B cell (primary cell): Measurements from ENCODE around the gene ABCG5. TPM values are rescaled to one million over a fixed set of nuclear protein-coding genes. Genes with fewer than 3 reads are reported as not detected.

ENCODE experiments used
- ATAC-seq: fragments of 200-7000 bp; cut with Tn5 transposase; one replicate; pipeline ENCODE4 v1.10.0; 2021; ENCODE audit warnings: low read depth, mild to moderate bottlenecking, moderate number of reproducible peaks, moderate library complexity
- CTCF ChIA-PET: fragments of 350-600 bp; sonication (Branson Sonifier 250); formaldehyde crosslinking; loops from one replicate; lab custom pipeline; 2021; ENCODE audit warnings: antibody characterized with exemption, inconsistent platforms; lab: Charles Lee
- POLR2A ChIA-PET: fragments of 350-600 bp; sonication (Branson Sonifier 250); formaldehyde crosslinking; loops from one replicate; lab custom pipeline; 2021; ENCODE audit warnings: antibody characterized with exemption; lab: Charles Lee
- DNase-seq: peaks from one replicate; pipeline ENCODE4 v3.0.0; 2013
- H2AFZ ChIP-seq: 2 replicates; pipeline ENCODE4 v1.6.1; 2012; ENCODE audit warnings: mild to moderate bottlenecking, low read depth, low read length; ENCODE audit not compliant: insufficient read depth, poor library complexity, severe bottlenecking
- H3K27ac ChIP-seq, 2 donors: 1 replicate in 1 of 2; 2 replicates in 1 of 2; pipeline ENCODE4 v1.5.1; 2012 to 2013; ENCODE audit warnings: low read length in 2 of 2, mild to moderate bottlenecking in 2 of 2, moderate library complexity in 1 of 2
- H3K27me3 ChIP-seq, 4 experiments: fragments of 200-600 bp in 1 of 4; sonication (generic) in 1 of 4; replicated peaks in 1 of 4; 1 replicate in 2 of 4; 2 replicates in 2 of 4; pipeline versions ENCODE4 v1.6.1 to v1.7.0; 2013 to 2016; ENCODE audit warnings: low read length in 3 of 4, mild to moderate bottlenecking in 2 of 4, mixed read lengths in 1 of 4, moderate library complexity in 1 of 4; ENCODE audit not compliant: insufficient read depth in 4 of 4, control insufficient read depth in 3 of 4; ENCODE audit errors: control extremely low read depth in 1 of 4
- H3K36me3 ChIP-seq, 2 experiments: replicated peaks in 1 of 2; 1 replicate in 1 of 2; 2 replicates in 1 of 2; pipeline versions ENCODE4 v1.6.1 to v1.7.1; 2013; ENCODE audit warnings: low read length in 1 of 2; ENCODE audit not compliant: insufficient read depth in 2 of 2, control insufficient read depth in 1 of 2; ENCODE audit errors: control extremely low read depth in 1 of 2, extremely low read depth in 1 of 2
- H3K4me1 ChIP-seq, 2 donors: fragments of 200-600 bp in 1 of 2; sonication (generic) in 1 of 2; 1 replicate in 1 of 2; 2 replicates in 1 of 2; pipeline versions ENCODE4 v1.5.1 to v1.6.1; 2013 to 2017; ENCODE audit warnings: low read length in 2 of 2; ENCODE audit not compliant: control insufficient read depth in 2 of 2, insufficient read depth in 2 of 2
- H3K4me2 ChIP-seq: replicated peaks from 2 replicates; pipeline ENCODE3; 2012; ENCODE audit warnings: mild to moderate bottlenecking, low read depth, low read length; ENCODE audit not compliant: poor library complexity, severe bottlenecking
- H3K4me3 ChIP-seq, 5 experiments: fragments of 200-600 bp in 1 of 5; sonication (generic) in 1 of 5; 1 replicate in 3 of 5; 2 replicates in 2 of 5; pipeline versions ENCODE4 v1.5.1 to v1.7.0; 2011 to 2016; ENCODE audit warnings: low read length in 4 of 5, mild to moderate bottlenecking in 4 of 5, low read depth in 2 of 5, control low read depth in 1 of 5, moderate library complexity in 1 of 5; ENCODE audit not compliant: insufficient read depth in 1 of 5; ENCODE audit errors: control extremely low read depth in 1 of 5, extremely low read depth in 1 of 5
- H3K79me2 ChIP-seq: fragments of 200-600 bp; sonication (generic); one replicate; pipeline ENCODE4 v1.6.0; 2016; ENCODE audit warnings: low read length; ENCODE audit not compliant: control insufficient read depth, insufficient read depth
- H3K9ac ChIP-seq: fragments of 200-600 bp; sonication (generic); 2 replicates; pipeline ENCODE4 v1.6.1; 2017; ENCODE audit warnings: mild to moderate bottlenecking, low read length, moderate library complexity
- H3K9me3 ChIP-seq, 3 donors: one replicate each; pipeline versions ENCODE4 v1.6.1 to v1.7.1; 2013; ENCODE audit warnings: low read length in 2 of 3; ENCODE audit not compliant: control insufficient read depth in 2 of 3, insufficient read depth in 1 of 3; ENCODE audit errors: control extremely low read depth in 1 of 3
- H4K20me1 ChIP-seq: 2 replicates; pipeline ENCODE4 v1.6.0; 2012; ENCODE audit warnings: mild to moderate bottlenecking, low read length; ENCODE audit not compliant: insufficient read depth, control insufficient read depth, poor library complexity, severe bottlenecking
- H3K27ac Mint-ChIP-seq: one replicate; pipeline ENCODE4 v1.8.0; 2021; ENCODE audit warnings: mixed read lengths
- H3K27me3 Mint-ChIP-seq: one replicate; pipeline ENCODE4 v1.8.0; 2021; ENCODE audit warnings: mixed read lengths
- H3K4me1 Mint-ChIP-seq: one replicate; pipeline ENCODE4 v1.8.0; 2021; ENCODE audit warnings: mixed read lengths
- H3K4me3 Mint-ChIP-seq: one replicate; pipeline ENCODE4 v1.8.0; 2021; ENCODE audit warnings: mixed read lengths
- H3K9me3 Mint-ChIP-seq: one replicate; pipeline ENCODE4 v1.8.0; 2022; ENCODE audit warnings: mixed read lengths; ENCODE audit not compliant: insufficient read depth
- CTCF ChIP-seq: fragments of 200-600 bp; IDR thresholded peaks from one replicate; pipeline ENCODE4 v1.8.0; 2022; ENCODE audit warnings: antibody characterized with exemption, mild to moderate bottlenecking
- EZH2 ChIP-seq: IDR thresholded peaks from 2 replicates; pipeline ENCODE4 v1.6.1; 2012; ENCODE audit warnings: borderline replicate concordance, low read depth, mild to moderate bottlenecking, moderate library complexity, low read length; ENCODE audit not compliant: insufficient read depth, poor library complexity, severe bottlenecking
- WGBS: methylation state at CpG from one replicate; pipeline ENCODE4 v1.1.5; 2013; ENCODE audit warnings: missing lambda C conversion rate; ENCODE audit not compliant: insufficient coverage; 5-methylcytosine and 5-hydroxymethylcytosine counted together
- intact Hi-C: fragments of 100-400 bp; cut with micrococcal nuclease; formaldehyde crosslinking; loops from one replicate; pipeline ENCODE4 v1.10.0; 2022
- polyA plus RNA-seq: library from polyadenylated mRNA; depleted of rRNA; stranded (reverse); fragments of >200 nt; gene quantifications from 2 replicates; pipeline ENCODE4 v1.2.3, GENCODE V29; 2012
- total RNA-seq, 2 donors: library from RNA; stranded (reverse); fragments of 120-200 nt in 1 of 2; gene quantifications; 1 replicate in 1 of 2; 2 replicates in 1 of 2; pipeline versions ENCODE4 v1.2.3 to v1.2.4, GENCODE V29; 2013 to 2022

ABCG5 gene
- total and polyA plus RNA-seq, 2 donors (not counting 1 experiment from before 2014, with no cell fraction given), result not detected

- Mint-ChIP-seq H3K4me1 (no peaks in the 10 kb centered on the region), H3K9me3 (no peaks in the 10 kb centered on the region), H3K4me3 (no peak overlapping the region), H3K27me3 (peaks cover 43% of the 10 kb centered on the region), H3K27ac (no peak overlapping the region)
- CTCF ChIA-PET, result no interaction called here
- H3K27ac ChIP-seq, result no peak overlapping the region
- ATAC-seq, result no peak
- POLR2A ChIA-PET, result no interaction called here
- H3K4me1 ChIP-seq, result no peaks in the 10 kb centered on the region
- DNase-seq, result no peak
- WGBS, result 90% methylated on average over 7 of the region's 12 CpGs
- no peaks in the 10 kb centered on the region for H4K20me1 ChIP-seq
- intact Hi-C loops, result no loop called here
- H3K4me2 ChIP-seq, result no peak overlapping the region
- TF ChIP-seq EZH2 (no peak), CTCF (no peak)
- no peaks in the 10 kb centered on the region for H3K9me3 ChIP-seq
- no peak overlapping the region for H2AFZ ChIP-seq
- H3K27me3 ChIP-seq, result peaks cover 0 to 15% (median 4%) of the 10 kb centered on the region in 4 experiments
- no peaks in the 10 kb centered on the region for H3K36me3 ChIP-seq
- H3K79me2 ChIP-seq, result no peaks in the 10 kb centered on the region
- no peak overlapping the region for H3K9ac ChIP-seq
- H3K4me3 ChIP-seq, result no peak overlapping the region
Observed at GRCh38 chr2:43824951-43825493, 13.6 kb downstream of the ABCG5 start.

- H3K27ac ChIP-seq, result no peak overlapping the region
- no peaks in the 10 kb centered on the region for H3K36me3 ChIP-seq
- ChIA-PET POLR2A (no interaction called here), CTCF (no interaction called here)
- no peak overlapping the region for H3K4me3 ChIP-seq
- H4K20me1 ChIP-seq, result no peaks in the 10 kb centered on the region
- WGBS, result 100% methylated on average over 1 of the region's 2 CpGs
- TF ChIP-seq EZH2 (no peak), CTCF (no peak)
- intact Hi-C loops, result no loop called here
- Mint-ChIP-seq H3K9me3 (no peaks in the 10 kb centered on the region), H3K27me3 (peaks cover 38% of the 10 kb centered on the region), H3K4me3 (no peak overlapping the region), H3K4me1 (no peaks in the 10 kb centered on the region), H3K27ac (no peak overlapping the region)
- no peak for DNase-seq
- peaks cover 0 to 12% (median 4%) of the 10 kb centered on the region in 4 experiments for H3K27me3 ChIP-seq
- no peak overlapping the region for H2AFZ ChIP-seq
- H3K79me2 ChIP-seq, result no peaks in the 10 kb centered on the region
- H3K4me1 ChIP-seq, result no peaks in the 10 kb centered on the region
- H3K4me2 ChIP-seq, result no peak overlapping the region
- no peak for ATAC-seq
- H3K9me3 ChIP-seq, result no peaks in the 10 kb centered on the region
- H3K9ac ChIP-seq, result no peak overlapping the region
Observed at GRCh38 chr2:43824512-43824911, 14.1 kb downstream of the ABCG5 start.
